22Rv1 (cell line): ENCODE results near the gene LMO3.

Experiments used
- H3K27ac ChIP-seq: fragments of 450-650 bp; 2 replicates; pipeline ENCODE4 v1.5.1; 2017
- CTCF ChIP-seq: fragments of 450-650 bp; IDR thresholded peaks from 2 replicates; pipeline ENCODE4 v1.5.1; 2017; ENCODE audit warnings: mild to moderate bottlenecking
- ZFX ChIP-seq: fragments of 450-650 bp; IDR thresholded peaks from 2 replicates; pipeline ENCODE4 v1.6.1; 2017; ENCODE audit warnings: antibody characterized with exemption, borderline replicate concordance

Gene LMO3

GRCh38 chr12:16606201-16606849 lies 363 bp upstream of the LMO3 start:
- H3K27ac ChIP-seq = peak overlapping the region; percentile 32; the same call in 1 of the 2 replicates
- TF ChIP-seq CTCF = no peak
- no peak for TF ChIP-seq ZFX

GRCh38 chr12:16605642-16606116 lies 283 bp downstream of the LMO3 start:
- TF ChIP-seq CTCF (no peak), ZFX (no peak)
- H3K27ac ChIP-seq = no peak overlapping the region

- no peak overlapping the region for H3K27ac ChIP-seq
Observed at GRCh38 chr12:16604596-16605252, 1.2 kb downstream of the LMO3 start.

GRCh38 chr12:16603916-16604575 lies 1.9 kb downstream of the LMO3 start:
- H3K27ac ChIP-seq = no peak overlapping the region
- TF ChIP-seq CTCF (no peak), ZFX (no peak)

More at GRCh38 chr12:16604596-16605252, 1.2 kb downstream of the LMO3 start:
- TF ChIP-seq ZFX = no peak
- no peak for TF ChIP-seq CTCF

GRCh38 chr12:16603260-16603915 lies 2.6 kb downstream of the LMO3 start:
- TF ChIP-seq ZFX (no peak), CTCF (no peak)
- no peak overlapping the region for H3K27ac ChIP-seq

- no peak overlapping the region for H3K27ac ChIP-seq
- TF ChIP-seq CTCF (no peak), ZFX (no peak)
Observed at GRCh38 chr12:16602412-16602811, 3.5 kb downstream of the LMO3 start.
